G401.6 (cell line): ENCODE measurements around the gene DLL4.
A peak's percentile ranks its signal among the peaks of the same experiment; 100 is the strongest.

Source experiments
- FAIRE-seq: peaks from 2 replicates; lab custom pipeline; 2012; peaks lifted over from hg19 to GRCh38; lab: Jason Lieb, UNC

DLL4 gene

DNA sequence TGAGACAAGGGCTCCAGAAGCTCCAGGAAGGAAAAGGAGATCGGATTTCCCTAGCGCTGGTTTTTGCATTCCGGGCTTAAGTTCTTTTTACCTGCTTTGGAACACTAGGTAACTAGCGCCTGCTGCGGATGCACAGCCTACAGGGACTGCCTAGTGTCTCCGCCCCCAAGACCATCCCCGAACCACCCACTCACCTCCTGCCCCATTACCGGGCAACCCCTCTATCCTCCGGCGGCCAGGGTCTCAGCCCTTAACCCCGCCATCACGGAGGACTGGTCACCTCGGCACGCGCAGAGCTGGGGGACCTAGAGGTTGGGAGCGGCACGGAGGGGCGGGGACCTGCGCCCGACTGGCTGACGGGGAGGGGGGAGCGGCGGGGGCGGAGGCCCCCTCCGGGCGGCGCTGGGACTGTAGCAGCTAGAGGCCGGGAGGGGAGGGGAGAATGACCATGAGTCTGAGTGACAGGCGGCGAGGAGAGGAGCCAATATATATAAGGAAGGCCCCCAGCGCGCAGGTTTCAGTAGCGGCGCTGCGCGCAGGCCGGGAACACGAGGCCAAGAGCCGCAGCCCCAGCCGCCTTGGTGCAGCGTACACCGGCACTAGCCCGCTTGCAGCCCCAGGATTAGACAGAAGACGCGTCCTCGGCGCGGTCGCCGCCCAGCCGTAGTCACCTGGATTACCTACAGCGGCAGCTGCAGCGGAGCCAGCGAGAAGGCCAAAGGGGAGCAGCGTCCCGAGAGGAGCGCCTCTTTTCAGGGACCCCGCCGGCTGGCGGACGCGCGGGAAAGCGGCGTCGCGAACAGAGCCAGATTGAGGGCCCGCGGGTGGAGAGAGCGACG is at the start of gene DLL4:
TSS of gene DLL4 (plus strand) at position 520 of the 839 bp plus-strand sequence. CDS start 329 bp downstream, outside the sequence.
- FAIRE-seq, result no peak

GRCh38 chr15:40879609-40880008 is 49.5 kb upstream of the DLL4 start:
- no peak for FAIRE-seq

DNA sequence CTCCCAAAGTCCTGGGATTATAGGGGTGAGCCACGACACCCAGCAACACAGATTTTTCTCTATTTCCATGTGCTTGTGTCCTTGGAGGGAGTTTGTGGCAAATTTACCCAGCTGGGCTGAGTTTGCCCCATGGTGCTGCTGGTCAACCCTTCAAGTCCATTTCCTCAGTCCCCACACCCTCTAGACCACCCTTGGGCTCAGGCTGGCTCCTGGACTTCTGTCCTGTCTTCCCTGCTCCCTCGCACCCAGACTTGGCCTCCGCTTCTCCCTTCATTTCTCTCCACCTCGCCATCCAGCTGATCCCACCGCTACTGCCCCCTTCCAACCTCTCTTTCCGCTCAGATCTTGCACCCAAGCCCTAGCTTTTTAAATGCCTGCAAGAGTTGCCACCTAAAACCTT is 47.8 kb upstream of the DLL4 start:
- no peak for FAIRE-seq

DNA sequence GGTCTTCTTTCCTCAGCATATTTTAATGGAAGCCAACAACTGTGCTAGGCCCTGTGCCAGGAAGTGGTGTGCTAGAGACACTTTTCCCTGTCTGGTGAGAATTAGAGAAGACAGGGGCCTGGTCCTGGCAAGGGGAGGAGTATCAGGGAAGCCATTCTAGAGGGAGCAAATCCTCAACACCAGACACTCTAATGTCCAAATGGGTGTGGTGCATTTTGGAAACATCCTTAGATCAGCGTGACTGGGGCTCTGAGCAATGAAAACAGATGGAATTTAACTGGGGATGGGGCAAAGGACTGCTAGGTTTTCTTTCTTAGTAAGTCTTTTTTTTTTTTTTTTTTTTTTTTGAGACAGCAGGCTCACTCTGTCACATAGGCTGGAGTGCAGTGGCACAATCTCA is 42.6 kb upstream of the DLL4 start:
- FAIRE-seq, result no peak

- no peak for FAIRE-seq
Measured at GRCh38 chr15:40889112-40889511, 40.0 kb upstream of the DLL4 start.

DNA sequence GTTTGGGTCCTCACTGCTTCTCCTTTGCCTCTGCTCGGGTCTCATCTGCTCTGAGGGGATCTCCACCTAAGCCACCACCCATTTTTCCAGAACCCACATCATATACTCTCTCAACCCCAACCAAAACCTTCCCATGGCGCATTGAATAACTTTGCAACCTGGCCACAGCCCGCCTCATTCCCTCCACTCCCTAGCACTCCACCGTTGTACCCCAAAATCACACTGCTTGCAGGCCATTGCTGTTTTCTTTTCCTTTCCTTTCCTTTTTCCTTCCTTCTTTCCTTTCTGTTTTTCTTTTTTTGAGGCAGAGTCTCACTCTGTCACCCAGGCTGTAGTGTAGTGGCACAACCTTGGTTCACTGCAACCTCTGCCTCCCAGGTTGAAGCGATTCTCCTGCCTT is 38.0 kb upstream of the DLL4 start:
- no peak for FAIRE-seq

GRCh38 chr15:40891810-40892446 is 37.2 kb upstream of the DLL4 start:
- peak; percentile 8 for FAIRE-seq

- FAIRE-seq, result no peak
Measured at GRCh38 chr15:40892447-40893012, 36.6 kb upstream of the DLL4 start.

DNA sequence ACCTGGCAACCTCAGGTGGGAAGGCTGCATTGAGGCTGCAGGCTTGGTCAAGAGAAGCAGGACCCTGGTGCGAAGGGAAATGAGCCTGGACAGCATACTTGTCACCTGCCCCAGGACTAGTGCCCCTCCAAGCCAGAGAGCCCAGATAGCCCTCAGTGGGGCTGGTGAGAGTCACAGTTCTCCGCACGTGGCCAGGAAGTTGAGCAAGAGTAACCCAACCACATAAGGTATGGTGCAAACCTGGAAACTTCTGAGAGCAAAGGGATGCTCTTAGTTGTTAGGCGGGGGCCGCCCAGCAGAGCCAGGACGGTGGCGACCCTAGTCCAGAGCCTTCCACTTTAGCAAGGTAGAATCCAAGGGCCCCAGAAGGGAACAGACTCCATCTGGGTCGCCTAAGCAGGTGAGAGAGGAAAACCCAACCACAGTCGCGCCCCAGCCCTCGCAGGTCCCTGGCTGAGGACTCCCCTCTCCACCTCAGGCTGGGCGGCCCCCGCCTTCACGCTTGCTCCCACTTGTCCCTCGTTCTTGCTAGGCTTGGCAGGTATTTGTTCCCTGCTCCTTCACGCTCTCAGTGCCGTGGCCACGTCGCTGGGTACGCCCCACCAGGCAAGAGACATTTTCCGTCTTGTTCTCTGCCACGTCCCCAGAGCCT is 36.0 kb upstream of the DLL4 start:
- FAIRE-seq, result no peak

DNA sequence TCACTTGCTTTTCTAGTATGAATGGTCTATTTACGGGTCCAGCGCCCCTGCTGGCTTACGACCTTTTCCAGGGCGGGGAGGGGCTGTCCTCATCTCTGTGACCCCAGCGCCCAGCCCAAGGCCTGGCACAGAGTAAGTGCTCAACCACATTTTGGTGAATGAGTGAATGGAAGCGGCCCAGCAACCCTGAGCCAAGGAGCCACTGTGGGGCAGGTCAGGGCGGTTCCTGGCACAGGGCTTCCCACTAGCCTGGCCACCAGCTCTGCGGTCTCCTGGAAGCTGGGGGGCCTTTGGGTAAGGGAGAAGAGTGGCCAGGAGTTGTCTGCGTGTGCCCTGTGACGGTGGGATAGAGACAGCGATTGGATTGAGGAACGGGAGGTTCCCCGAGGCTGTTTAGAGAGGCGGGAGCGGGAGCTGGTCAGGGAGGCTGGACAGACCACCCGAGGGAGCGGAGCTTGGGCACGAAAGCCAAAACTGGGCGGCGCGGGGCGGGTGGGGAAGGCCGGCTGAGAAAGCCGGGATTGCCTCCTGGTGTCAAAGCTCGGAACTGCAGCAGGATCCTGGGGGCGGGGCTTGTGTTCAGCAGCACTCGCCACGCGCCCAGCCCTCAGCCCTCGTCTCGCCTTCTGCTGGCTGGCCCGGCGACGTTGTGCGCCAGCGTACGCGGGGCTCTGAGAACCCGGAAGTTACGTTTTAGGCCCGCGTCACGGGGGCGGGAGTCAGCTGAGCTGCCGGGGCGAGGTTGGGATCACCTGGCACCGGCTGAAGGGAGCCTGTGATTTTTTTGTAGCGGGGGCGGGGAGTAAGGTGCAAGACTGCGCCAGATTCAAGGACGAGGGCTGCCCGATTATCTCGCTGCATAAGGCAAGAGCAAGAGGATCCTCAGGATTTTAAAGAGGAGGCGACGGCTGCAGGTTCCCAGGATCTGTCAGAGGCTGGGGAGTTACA is 35.1 kb upstream of the DLL4 start, which contains the start of gene VPS18:
TSS of gene VPS18 (plus strand) at position 718 of the 948 bp plus-strand sequence. CDS start 319 bp downstream, outside the sequence.
- FAIRE-seq, result peak; percentile 94

GRCh38 chr15:40894681-40895448 is 34.3 kb upstream of the DLL4 start:
- FAIRE-seq, result no peak

DNA sequence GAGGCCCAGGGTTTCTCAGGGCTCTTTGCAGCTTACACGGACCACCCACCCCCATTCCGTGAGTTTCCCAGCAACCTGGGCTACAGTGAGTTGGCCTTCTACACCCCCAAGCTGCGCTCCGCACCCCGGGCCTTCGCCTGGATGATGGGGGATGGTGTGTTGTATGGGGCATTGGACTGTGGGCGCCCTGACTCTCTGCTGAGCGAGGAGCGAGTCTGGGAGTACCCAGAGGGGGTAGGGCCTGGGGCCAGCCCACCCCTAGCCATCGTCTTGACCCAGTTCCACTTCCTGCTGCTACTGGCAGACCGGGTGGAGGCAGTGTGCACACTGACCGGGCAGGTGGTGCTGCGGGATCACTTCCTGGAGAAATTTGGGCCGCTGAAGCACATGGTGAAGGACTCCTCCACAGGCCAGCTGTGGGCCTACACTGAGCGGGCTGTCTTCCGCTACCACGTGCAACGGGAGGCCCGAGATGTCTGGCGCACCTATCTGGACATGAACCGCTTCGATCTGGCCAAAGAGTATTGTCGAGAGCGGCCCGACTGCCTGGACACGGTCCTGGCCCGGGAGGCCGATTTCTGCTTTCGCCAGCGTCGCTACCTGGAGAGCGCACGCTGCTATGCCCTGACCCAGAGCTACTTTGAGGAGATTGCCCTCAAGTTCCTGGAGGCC is 29.5 kb upstream of the DLL4 start:
- no peak for FAIRE-seq

GRCh38 chr15:40900256-40901052 is 28.7 kb upstream of the DLL4 start:
- no peak for FAIRE-seq

GRCh38 chr15:40901053-40901443 is 28.1 kb upstream of the DLL4 start:
- FAIRE-seq, result no peak

GRCh38 chr15:40902605-40903561 is 26.3 kb upstream of the DLL4 start:
- FAIRE-seq, result no peak

DNA sequence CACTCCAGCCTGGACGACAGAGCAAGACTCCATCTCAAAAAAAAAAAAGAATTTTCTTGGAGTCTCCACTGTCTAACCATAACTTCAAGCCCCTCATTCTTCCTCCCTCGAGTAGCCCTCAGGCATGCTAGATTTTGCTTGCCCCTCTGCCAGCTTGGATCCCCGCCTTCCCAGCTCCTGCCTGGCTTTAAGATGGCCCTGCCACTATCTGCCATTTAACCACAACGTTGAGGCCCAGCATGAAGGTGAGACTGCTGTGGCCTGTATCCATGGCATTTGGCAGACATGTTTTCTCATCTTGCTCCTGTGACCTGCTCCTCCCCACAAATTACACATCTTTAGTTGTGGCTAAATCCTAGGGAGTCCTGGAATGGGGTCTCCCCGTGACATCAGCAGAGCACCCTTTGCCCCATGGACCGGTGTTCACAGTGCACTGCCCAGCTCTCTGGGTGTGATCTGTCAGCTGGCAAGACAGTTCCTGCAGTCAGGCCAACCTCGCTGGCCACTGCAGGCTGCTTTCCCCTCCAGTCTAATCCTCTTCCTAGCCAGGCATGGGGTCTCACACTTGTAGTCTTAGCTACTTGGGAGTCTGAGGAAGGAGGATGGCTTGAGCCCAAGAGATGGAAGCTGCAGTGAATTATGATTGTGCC is 24.5 kb upstream of the DLL4 start:
- no peak for FAIRE-seq

- FAIRE-seq, result no peak
Measured at GRCh38 chr15:40906091-40906990, 22.8 kb upstream of the DLL4 start.
